Tibial nerve (tissue), 4 donors: ENCODE measurements around the gene SLC7A6. TPM values are rescaled to one million over a fixed set of nuclear protein-coding genes. Genes with fewer than 3 reads are reported as not detected.

Experiments used
- DNase-seq, 2 donors: peaks; one replicate each; pipeline ENCODE4 v3.0.0-alpha.2; 2019; ENCODE audit warnings: low spot score in 2 of 2
- H3K27ac ChIP-seq, 4 donors: fragments of 200-600 bp; sonication (generic) in 3 of 4; one replicate each; pipeline ENCODE4 v1.5.1; 2017 to 2019; ENCODE audit warnings: mild to moderate bottlenecking in 1 of 4
- H3K27me3 ChIP-seq, 2 donors: fragments of 200-600 bp; sonication (generic) in 1 of 2; one replicate each; pipeline versions ENCODE4 v1.5.1 to v1.6.0; 2017 to 2019
- H3K36me3 ChIP-seq, 3 donors: fragments of 200-600 bp; sonication (generic); one replicate each; pipeline ENCODE4 v1.5.1; 2018 to 2019
- H3K4me1 ChIP-seq, 4 donors: fragments of 200-600 bp; sonication (generic) in 3 of 4; one replicate each; pipeline ENCODE4 v1.5.1; 2017 to 2019
- H3K4me3 ChIP-seq, 4 donors: fragments of 200-600 bp; sonication (generic) in 3 of 4; one replicate each; pipeline ENCODE4 v1.5.1; 2017 to 2019; ENCODE audit warnings: mild to moderate bottlenecking in 1 of 4, moderate library complexity in 1 of 4
- H3K9me3 ChIP-seq, 4 donors: fragments of 200-600 bp; sonication (generic) in 3 of 4; one replicate each; pipeline ENCODE4 v1.5.1; 2017 to 2019
- EP300 ChIP-seq, 2 donors: sonication (generic); formaldehyde crosslinking; IDR thresholded peaks; one replicate each; pipeline ENCODE4 v1.6.1; 2017; ENCODE audit warnings: antibody characterized with exemption in 2 of 2, mild to moderate bottlenecking in 1 of 2
- POLR2A ChIP-seq, 2 donors: fragments of 450-650 bp; IDR thresholded peaks; one replicate each; pipeline ENCODE4 v1.6.1; 2017; ENCODE audit warnings: antibody characterized with exemption in 2 of 2, mild to moderate bottlenecking in 2 of 2, moderate library complexity in 2 of 2
- WGBS, 2 donors: methylation state at CpG; one replicate each; pipeline ENCODE4 v1.1.5; 2018; 5-methylcytosine and 5-hydroxymethylcytosine counted together
- total RNA-seq, 4 donors: library from RNA; depleted of rRNA; stranded (reverse); fragments of >200 nt; gene quantifications; one replicate each; pipeline ENCODE4 v1.1.0, GENCODE V29; 2016
- TF ChIP-seq, protein P1 (sequence below), 5 experiments: fragments of 200-600 bp in 3 of 5; fragments of 450-650 bp in 2 of 5; sonication (generic) in 3 of 5; IDR thresholded peaks; one replicate each; pipeline ENCODE4 v1.5.1; 2016 to 2019; ENCODE audit warnings: antibody characterized with exemption in 5 of 5, mild to moderate bottlenecking in 3 of 5, moderate library complexity in 2 of 5

SLC7A6 gene
- total RNA-seq, 4 donors from 2014 or later: 129 to 202 (median 181) TPM

DNA sequence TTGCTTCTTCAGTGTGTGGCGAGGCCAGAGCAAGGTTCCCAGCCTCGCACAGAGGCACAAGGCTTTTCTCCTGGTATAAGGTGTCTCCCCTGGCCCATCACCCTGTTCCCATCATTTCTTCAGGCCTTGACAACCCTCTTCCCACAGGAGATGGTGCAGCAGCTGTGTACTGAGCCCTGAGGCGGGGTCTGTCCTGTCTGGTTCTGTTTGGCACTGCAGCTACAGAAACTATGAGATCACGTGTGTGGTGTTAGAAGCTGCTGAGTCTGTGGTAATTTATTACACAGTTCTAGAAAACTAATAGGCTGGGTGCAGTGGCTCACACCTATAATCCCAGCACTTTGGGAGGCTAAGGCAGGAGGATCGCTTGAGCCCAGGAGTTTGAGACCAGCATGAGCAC, 11.9 kb upstream of the SLC7A6 start:
- H3K36me3 ChIP-seq: peaks cover 0 to 88% (median 7%) of the 10 kb centered on the region in 3 donors
- H3K4me1 ChIP-seq: peaks cover 0 to 7% (median 2%) of the 10 kb centered on the region in 4 donors
- 79 to 90% methylated on average over 5 of the region's 5 CpGs for WGBS, 2 donors
- H3K27me3 ChIP-seq: no peaks in the 10 kb centered on the region
- no peak overlapping the region for H3K4me3 ChIP-seq
- TF ChIP-seq POLR2A (IDR thresholded peaks at IDR 0.05) (no peak), EP300 (IDR thresholded peaks at IDR 0.05) (no peak)
- TF ChIP-seq, protein P1, sequence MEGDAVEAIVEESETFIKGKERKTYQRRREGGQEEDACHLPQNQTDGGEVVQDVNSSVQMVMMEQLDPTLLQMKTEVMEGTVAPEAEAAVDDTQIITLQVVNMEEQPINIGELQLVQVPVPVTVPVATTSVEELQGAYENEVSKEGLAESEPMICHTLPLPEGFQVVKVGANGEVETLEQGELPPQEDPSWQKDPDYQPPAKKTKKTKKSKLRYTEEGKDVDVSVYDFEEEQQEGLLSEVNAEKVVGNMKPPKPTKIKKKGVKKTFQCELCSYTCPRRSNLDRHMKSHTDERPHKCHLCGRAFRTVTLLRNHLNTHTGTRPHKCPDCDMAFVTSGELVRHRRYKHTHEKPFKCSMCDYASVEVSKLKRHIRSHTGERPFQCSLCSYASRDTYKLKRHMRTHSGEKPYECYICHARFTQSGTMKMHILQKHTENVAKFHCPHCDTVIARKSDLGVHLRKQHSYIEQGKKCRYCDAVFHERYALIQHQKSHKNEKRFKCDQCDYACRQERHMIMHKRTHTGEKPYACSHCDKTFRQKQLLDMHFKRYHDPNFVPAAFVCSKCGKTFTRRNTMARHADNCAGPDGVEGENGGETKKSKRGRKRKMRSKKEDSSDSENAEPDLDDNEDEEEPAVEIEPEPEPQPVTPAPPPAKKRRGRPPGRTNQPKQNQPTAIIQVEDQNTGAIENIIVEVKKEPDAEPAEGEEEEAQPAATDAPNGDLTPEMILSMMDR (IDR thresholded peaks at IDR 0.05): no peak
- no peak for DNase-seq
- H3K9me3 ChIP-seq: no peaks in the 10 kb centered on the region
- no peak overlapping the region for H3K27ac ChIP-seq

GRCh38 chr16:68253721-68254120, 10.6 kb upstream of the SLC7A6 start:
- Histone ChIP-seq H3K27me3 (no peaks in the 10 kb centered on the region), H3K36me3 (peaks cover 0 to 100% (median 7%) of the 10 kb centered on the region in 3 donors), H3K27ac (no peak overlapping the region), H3K4me1 (peaks cover 0 to 9% (median 0%) of the 10 kb centered on the region in 4 donors), H3K4me3 (no peak overlapping the region), H3K9me3 (no peaks in the 10 kb centered on the region)
- 95 to 97% methylated on average over 4 of the region's 4 CpGs for WGBS, 2 donors
- TF ChIP-seq EP300 (IDR thresholded peaks at IDR 0.05) (no peak), POLR2A (IDR thresholded peaks at IDR 0.05) (no peak)
- TF ChIP-seq, protein P1 (IDR thresholded peaks at IDR 0.05): no peak
- DNase-seq: no peak

DNA sequence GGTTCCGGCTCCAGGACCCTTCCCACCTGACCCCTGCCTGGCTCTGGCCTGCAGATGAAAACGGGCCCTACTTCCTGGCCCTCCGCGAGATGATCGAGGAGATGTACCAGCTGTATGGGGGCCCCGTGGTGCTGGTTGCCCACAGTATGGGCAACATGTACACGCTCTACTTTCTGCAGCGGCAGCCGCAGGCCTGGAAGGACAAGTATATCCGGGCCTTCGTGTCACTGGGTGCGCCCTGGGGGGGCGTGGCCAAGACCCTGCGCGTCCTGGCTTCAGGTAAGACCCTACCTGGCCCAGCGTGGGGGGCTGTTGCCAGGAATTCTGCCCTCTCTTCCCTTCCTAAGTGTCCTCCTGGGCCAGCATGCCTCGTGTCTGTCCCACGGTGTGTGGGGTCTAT, 8.6 kb upstream of the SLC7A6 start:
- WGBS, 2 donors: 88 to 94% methylated on average over 15 to 18 of the region's 18 CpGs
- H3K36me3 ChIP-seq: peaks cover 0 to 100% (median 11%) of the 10 kb centered on the region in 3 donors
- peaks cover 0 to 9% (median 0%) of the 10 kb centered on the region in 4 donors for H3K4me1 ChIP-seq
- DNase-seq: no peak
- no peaks in the 10 kb centered on the region for H3K9me3 ChIP-seq
- no peak overlapping the region for H3K4me3 ChIP-seq
- no peak overlapping the region for H3K27ac ChIP-seq
- H3K27me3 ChIP-seq: no peaks in the 10 kb centered on the region
- TF ChIP-seq POLR2A (IDR thresholded peaks at IDR 0.05) (no peak), EP300 (IDR thresholded peaks at IDR 0.05) (no peak)
- TF ChIP-seq, protein P1 (IDR thresholded peaks at IDR 0.05): no peak

DNA sequence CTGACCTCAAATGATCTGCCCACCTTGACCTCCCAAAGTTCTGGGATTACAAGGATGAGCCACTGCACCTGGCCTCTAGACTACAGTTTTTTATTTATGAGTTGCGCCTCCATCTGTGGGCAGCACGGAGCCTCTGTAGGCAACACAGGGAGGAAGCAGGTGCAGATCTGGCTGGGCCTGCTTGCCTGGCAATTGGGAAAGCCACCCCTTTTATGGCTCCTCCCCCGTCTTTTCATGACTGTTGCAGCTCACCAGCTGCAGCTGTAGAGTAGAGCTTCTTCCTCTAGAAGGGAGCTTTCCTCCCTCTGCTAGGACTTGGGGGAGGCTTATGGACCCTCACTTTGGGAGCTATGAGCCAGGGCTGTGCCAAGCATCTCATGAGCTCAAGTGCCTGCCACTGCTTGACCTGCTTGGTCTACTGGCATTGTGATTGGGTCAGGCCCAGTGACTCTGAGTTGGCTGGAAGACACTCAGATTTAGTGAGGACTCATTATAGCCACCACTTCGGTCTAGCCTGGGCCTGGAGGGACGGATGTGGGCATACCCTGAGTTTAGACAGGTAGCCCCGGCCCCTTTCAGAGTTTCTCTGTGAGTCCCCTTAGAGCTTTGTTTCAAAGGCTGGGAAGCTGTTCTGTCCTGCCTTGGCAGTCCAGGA, 6.9 kb upstream of the SLC7A6 start:
- H3K4me3 ChIP-seq: no peak overlapping the region
- H3K27me3 ChIP-seq: no peaks in the 10 kb centered on the region
- 72 to 76% methylated on average over 6 of the region's 6 CpGs for WGBS, 2 donors
- TF ChIP-seq, protein P1 (IDR thresholded peaks at IDR 0.05): no peak
- TF ChIP-seq POLR2A (IDR thresholded peaks at IDR 0.05) (no peak), EP300 (IDR thresholded peaks at IDR 0.05) (no peak)
- H3K9me3 ChIP-seq: no peaks in the 10 kb centered on the region
- H3K36me3 ChIP-seq: peaks cover 0 to 89% (median 11%) of the 10 kb centered on the region in 3 donors
- H3K4me1 ChIP-seq: peaks cover 0 to 9% (median 2%) of the 10 kb centered on the region in 4 donors
- peak overlapping the region in 1 of 4 donors; percentile 45 for H3K27ac ChIP-seq
- DNase-seq: no peak
